Activated gamma-delta T cell (primary cell): Measurements from ENCODE around the gene TMIGD2.
"Not testable (repeated sequence)": the region's sequence is repeated elsewhere in the genome, so short reads cannot be mapped to it uniquely, and the experiment has no call there.

Experiments
- DNase-seq: peaks from one replicate; lab custom pipeline; 2025; lab: John Stamatoyannopoulos, UW

Gene TMIGD2

GRCh38 chr19:4267101-4267900 lies 34.9 kb downstream of the TMIGD2 start:
- no peak for DNase-seq

DNA sequence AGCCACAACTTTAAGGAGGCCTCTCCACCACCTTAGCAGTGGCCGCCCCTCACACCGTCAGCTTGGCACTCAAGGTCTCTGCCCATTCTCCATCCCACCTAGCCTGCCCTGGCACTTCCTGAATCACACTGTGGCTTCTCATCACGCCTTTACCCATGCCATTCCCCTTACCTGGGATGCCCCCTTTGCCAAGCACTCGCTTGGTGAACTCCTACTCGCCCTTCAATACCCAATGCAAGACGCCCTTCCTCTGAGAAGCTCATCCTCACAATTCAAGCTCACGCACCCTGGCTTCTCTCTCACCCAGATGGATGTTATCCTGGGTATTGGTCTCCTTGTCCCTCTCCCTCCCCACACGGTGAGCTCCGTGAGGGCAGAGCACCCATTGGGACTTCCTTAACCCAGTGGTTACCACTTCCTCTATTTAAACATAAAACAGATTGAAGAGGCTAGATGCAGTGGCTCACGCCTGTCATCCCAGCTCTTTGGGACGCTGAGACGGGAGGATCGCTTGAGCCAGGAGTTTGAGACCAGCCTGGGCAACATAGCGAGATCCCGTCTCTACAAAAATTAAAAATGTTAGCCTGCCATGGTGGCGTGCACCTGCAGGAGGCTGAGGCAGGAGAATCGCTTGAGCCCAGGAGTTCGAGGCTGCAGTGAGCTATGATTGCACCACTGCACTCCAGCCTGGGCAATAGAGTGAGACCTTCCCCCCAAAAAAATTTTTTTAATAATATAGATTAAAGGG lies 35.8 kb downstream of the TMIGD2 start:
- DNase-seq, result no peak

DNA sequence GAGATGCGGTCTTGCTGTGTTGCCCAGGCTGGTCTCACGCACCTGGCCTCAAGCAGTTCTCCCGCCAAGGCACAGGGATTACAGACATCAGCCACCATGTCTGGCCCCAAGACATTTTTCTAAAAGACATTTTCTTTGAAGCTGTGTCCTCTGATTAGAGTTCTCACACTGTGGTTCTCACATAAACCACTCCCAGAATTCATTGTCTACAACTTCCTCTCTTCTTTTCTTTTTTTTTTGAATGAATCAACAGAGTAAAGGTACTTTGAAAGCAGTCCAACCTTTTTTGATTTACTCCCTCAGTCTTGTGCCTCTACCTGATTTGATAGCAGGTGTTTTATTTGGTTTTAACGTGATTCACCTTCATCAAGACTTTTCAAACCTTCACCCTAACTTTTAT lies 37.4 kb downstream of the TMIGD2 start:
- no peak for DNase-seq

DNA sequence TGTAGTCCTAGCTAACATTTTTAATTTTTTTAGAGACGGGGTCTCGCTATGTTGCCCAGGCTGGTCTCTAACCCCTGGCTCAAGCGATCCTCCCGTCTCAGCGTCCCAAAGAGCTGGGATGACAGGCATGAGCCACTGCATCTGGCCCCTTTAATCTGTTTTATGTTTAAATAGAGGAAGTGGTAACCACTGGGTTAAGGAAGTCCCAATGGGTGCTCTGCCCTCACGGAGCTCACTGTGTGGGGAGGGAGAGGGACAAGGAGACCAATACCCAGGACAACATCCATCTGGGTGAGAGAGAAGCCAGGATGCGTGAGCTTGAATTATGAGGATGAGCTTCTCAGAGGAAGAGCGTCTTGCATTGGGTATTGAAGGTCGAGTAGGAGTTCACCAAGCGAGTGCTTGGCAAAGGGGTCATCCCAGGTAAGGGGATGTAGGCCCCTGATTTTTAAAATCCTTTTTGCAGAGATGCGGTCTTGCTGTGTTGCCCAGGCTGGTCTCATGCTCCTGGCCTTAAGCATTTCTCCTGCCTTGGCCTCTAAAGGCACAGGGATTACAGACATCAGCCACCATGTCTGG lies 41.5 kb downstream of the TMIGD2 start:
- DNase-seq, result no peak

DNA sequence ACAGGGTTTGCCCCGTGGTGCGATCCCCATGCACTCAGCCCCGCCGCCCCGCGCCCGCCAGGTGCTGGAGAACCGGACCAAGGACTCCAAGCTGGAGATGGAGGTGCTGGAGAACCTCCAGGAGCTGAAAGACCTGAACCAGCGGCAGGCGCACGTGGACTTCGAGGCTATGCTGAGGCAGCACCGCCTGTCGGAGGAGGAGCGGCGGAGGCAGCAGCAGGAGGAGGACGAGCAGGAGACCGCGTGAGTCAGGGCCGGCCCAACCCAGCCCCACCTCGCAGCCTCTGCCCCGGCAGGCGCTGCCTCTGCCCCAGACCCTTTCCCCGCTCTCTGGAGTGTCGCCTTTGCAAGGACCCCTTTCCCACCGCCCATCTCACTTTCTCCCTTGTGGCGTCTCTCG lies 44.0 kb downstream of the TMIGD2 start:
- no peak for DNase-seq

- no peak for DNase-seq
Observed at GRCh38 chr19:4257025-4257424, 45.2 kb downstream of the TMIGD2 start.

DNA sequence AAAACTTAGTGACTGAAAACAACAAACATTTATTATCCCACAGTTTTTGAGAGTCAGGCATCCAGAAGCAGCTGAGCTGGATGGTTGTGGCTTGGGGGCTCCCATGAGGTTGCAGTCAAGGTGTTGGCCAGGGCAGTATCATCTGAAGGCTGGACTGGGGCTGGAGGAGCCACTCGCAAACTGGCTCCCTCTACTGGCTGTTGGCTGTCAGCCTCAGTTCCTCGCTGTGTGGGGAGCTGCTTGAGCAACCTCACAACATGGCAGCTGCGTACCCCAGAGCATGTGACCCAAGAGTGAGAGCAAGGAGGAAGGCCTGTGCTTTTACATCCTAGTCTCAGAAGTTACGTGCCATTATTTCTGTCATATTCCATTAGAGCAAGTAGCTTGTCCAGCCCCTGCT lies 45.6 kb downstream of the TMIGD2 start:
- no peak for DNase-seq

- peak; percentile 68 for DNase-seq
Observed at GRCh38 chr19:4246767-4247593, 55.2 kb downstream of the TMIGD2 start, which contains the start of gene YJU2. Gene YJU2, plus strand, starts transcription at chr19:4247080. Its CDS starts 67 bp downstream, at chr19:4247147.

- not testable (repeated sequence) for DNase-seq
Observed at GRCh38 chr19:4245938-4246337, 56.3 kb downstream of the TMIGD2 start.
